NT2/D1 (cell line): ENCODE measurements around the gene PEX1.

Experiments
- SUZ12 ChIP-seq: IDR thresholded peaks from 2 replicates; pipeline ENCODE4 v1.6.1; 2011; ENCODE audit not compliant: insufficient read length, insufficient read depth; ENCODE audit errors: extremely low read depth
- YY1 ChIP-seq: IDR thresholded peaks from 2 replicates; pipeline ENCODE4 v1.6.1; 2011; ENCODE audit not compliant: insufficient read length, insufficient read depth
- ZNF274 ChIP-seq: IDR thresholded peaks from 2 replicates; pipeline ENCODE4 v1.6.1; 2011; ENCODE audit warnings: mild to moderate bottlenecking, low read depth, low read length

- TF ChIP-seq YY1 (no peak), SUZ12 (no peak), ZNF274 (no peak)
These were observed 81.4 kb downstream of the PEX1 start for GRCh38 chr7:92446869-92447344.
